Colonic mucosa (tissue), 4 donors: ENCODE measurements around the gene KCNIP4. TPM values are rescaled to one million over a fixed set of nuclear protein-coding genes. Genes with fewer than 3 reads are reported as not detected.

Experiments
- DNase-seq: peaks from one replicate; pipeline ENCODE4 v3.0.0-alpha.2; 2020
- H3K27ac ChIP-seq: fragments of 200-600 bp; one replicate; pipeline ENCODE4 v1.8.0; 2021
- H3K27me3 ChIP-seq: fragments of 200-600 bp; one replicate; pipeline ENCODE4 v1.8.0; 2021
- H3K36me3 ChIP-seq: fragments of 200-600 bp; one replicate; pipeline ENCODE4 v1.8.0; 2021
- H3K4me1 ChIP-seq: fragments of 200-600 bp; one replicate; pipeline ENCODE4 v1.8.0; 2021; ENCODE audit warnings: mild to moderate bottlenecking
- H3K4me3 ChIP-seq: fragments of 200-600 bp; one replicate; pipeline ENCODE4 v1.8.0; 2021
- H3K9ac ChIP-seq, 2 donors: one replicate each; pipeline ENCODE4 v1.7.0; 2013; ENCODE audit warnings: control low read depth in 2 of 2, low read depth in 2 of 2, low read length in 2 of 2
- H3K9me3 ChIP-seq: fragments of 200-600 bp; one replicate; pipeline ENCODE4 v1.8.0; 2021
- CTCF ChIP-seq: fragments of 200-600 bp; IDR thresholded peaks from one replicate; pipeline ENCODE4 v1.8.0; 2022; ENCODE audit warnings: antibody characterized with exemption, mild to moderate bottlenecking
- intact Hi-C: fragments of 100-400 bp; cut with DNase I; formaldehyde crosslinking; loops from one replicate; pipeline ENCODE4 v1.14.1; 2022
- total RNA-seq, 2 donors: library from RNA; stranded (reverse); fragmentation: NEBNext Ultra II Directional in 1 of 2; extraction: Animal tissue kit (Norgen Biotek cat#: 25700) in 1 of 2; gene quantifications; one replicate each; pipeline ENCODE4 v1.2.1, GENCODE V29; 2021
- donor health status: healthy.
- donor health status: DM: no; HTN: no; CAD: no.
- donor health status: DM: no; HTN: no; CAD: no.

The KCNIP4 gene
- total RNA-seq, 2 donors from 2014 or later: 0.67 to 1.2 TPM

GRCh38 chr4:21177871-21178270, 770.7 kb downstream of the KCNIP4 start:
- Histone ChIP-seq H3K4me3 (no peak overlapping the region), H3K9me3 (no peaks in the 10 kb centered on the region), H3K36me3 (no peaks in the 10 kb centered on the region), H3K27me3 (no peaks in the 10 kb centered on the region), H3K27ac (no peak overlapping the region), H3K4me1 (no peaks in the 10 kb centered on the region), H3K9ac (no peak overlapping the region)
- no peak for DNase-seq
- intact Hi-C loops: no loop called here
- no peak for TF ChIP-seq CTCF

- H3K27ac ChIP-seq: no peak overlapping the region
- H3K9me3 ChIP-seq: no peaks in the 10 kb centered on the region
- no peak overlapping the region for H3K4me3 ChIP-seq
- H3K27me3 ChIP-seq: no peaks in the 10 kb centered on the region
- H3K9ac ChIP-seq: no peak overlapping the region
- DNase-seq: no peak
- H3K36me3 ChIP-seq: no peaks in the 10 kb centered on the region
- intact Hi-C loops: no loop called here
- TF ChIP-seq CTCF: no peak
- H3K4me1 ChIP-seq: no peaks in the 10 kb centered on the region
These were observed 771.5 kb downstream of the KCNIP4 start for GRCh38 chr4:21177092-21177491.

GRCh38 chr4:21167711-21168110, 780.9 kb downstream of the KCNIP4 start:
- TF ChIP-seq CTCF: no peak
- no peak overlapping the region for H3K9ac ChIP-seq
- intact Hi-C loops: no loop called here

GRCh38 chr4:21155367-21155766, 793.2 kb downstream of the KCNIP4 start:
- no peak overlapping the region for H3K9ac ChIP-seq
- intact Hi-C loops: no loop called here
- H3K4me3 ChIP-seq: no peak overlapping the region
- H3K27me3 ChIP-seq: no peaks in the 10 kb centered on the region
- no peak for DNase-seq
- no peak for TF ChIP-seq CTCF
- no peaks in the 10 kb centered on the region for H3K36me3 ChIP-seq
- no peaks in the 10 kb centered on the region for H3K9me3 ChIP-seq
- H3K4me1 ChIP-seq: no peaks in the 10 kb centered on the region
- no peak overlapping the region for H3K27ac ChIP-seq

More at GRCh38 chr4:21167711-21168110, 780.9 kb downstream of the KCNIP4 start:
- Histone ChIP-seq H3K36me3 (no peaks in the 10 kb centered on the region), H3K4me3 (no peak overlapping the region), H3K27ac (no peak overlapping the region), H3K4me1 (no peaks in the 10 kb centered on the region), H3K9me3 (no peaks in the 10 kb centered on the region), H3K27me3 (no peaks in the 10 kb centered on the region)
- no peak for DNase-seq

- no peak for TF ChIP-seq CTCF
- Histone ChIP-seq H3K9me3 (no peaks in the 10 kb centered on the region), H3K27ac (no peak overlapping the region), H3K9ac (no peak overlapping the region), H3K4me1 (no peaks in the 10 kb centered on the region), H3K27me3 (no peaks in the 10 kb centered on the region), H3K4me3 (no peak overlapping the region), H3K36me3 (no peaks in the 10 kb centered on the region)
- intact Hi-C loops: no loop called here
- DNase-seq: no peak
These were observed 809.2 kb downstream of the KCNIP4 start for GRCh38 chr4:21139327-21139726.
